GM21786 (cell line): ENCODE results near the gene ALG12.
"Not testable (repeated sequence)": the region's sequence is repeated elsewhere in the genome, so short reads cannot be mapped to it uniquely, and the experiment has no call there.

ENCODE experiments used
- ATAC-seq: cut with Tn5 transposase; IDR thresholded peaks from one replicate; pipeline ENCODE4 v1.9.1; 2021; ENCODE audit not compliant: unreplicated experiment

The ALG12 gene

GRCh38 chr22:49871482-49871881 is 46.8 kb downstream of the ALG12 start:
- ATAC-seq = no peak

- no peak for ATAC-seq
These were observed 48.2 kb downstream of the ALG12 start for GRCh38 chr22:49869845-49870712.

GRCh38 chr22:49869086-49869830 is 49.0 kb downstream of the ALG12 start:
- no peak for ATAC-seq

GRCh38 chr22:49867303-49868265 is 50.7 kb downstream of the ALG12 start:
- ATAC-seq = no peak

- no peak for ATAC-seq
These were observed 51.6 kb downstream of the ALG12 start for GRCh38 chr22:49866646-49867045.

GRCh38 chr22:49866134-49866533 is 52.1 kb downstream of the ALG12 start:
- ATAC-seq = no peak

GRCh38 chr22:49865156-49865555 is 53.1 kb downstream of the ALG12 start:
- ATAC-seq = no peak

- no peak for ATAC-seq
These were observed 54.3 kb downstream of the ALG12 start for GRCh38 chr22:49863931-49864330.

GRCh38 chr22:49862496-49862776 is 55.8 kb downstream of the ALG12 start:
- ATAC-seq = no peak

- no peak for ATAC-seq
These were observed 56.4 kb downstream of the ALG12 start for GRCh38 chr22:49861642-49862495.

- no peak for ATAC-seq
These were observed 59.4 kb downstream of the ALG12 start for GRCh38 chr22:49858827-49859226.

- no peak for ATAC-seq
These were observed 61.2 kb downstream of the ALG12 start for GRCh38 chr22:49856766-49857618.

GRCh38 chr22:49856343-49856742 is 61.9 kb downstream of the ALG12 start:
- no peak for ATAC-seq

GRCh38 chr22:49855251-49855911 is 62.9 kb downstream of the ALG12 start:
- ATAC-seq = no peak

GRCh38 chr22:49853981-49854831 is 64.0 kb downstream of the ALG12 start:
- peak; percentile 13 for ATAC-seq

GRCh38 chr22:49852898-49853894 is 65.0 kb downstream of the ALG12 start, which contains the start of gene ZBED4:
ZBED4 (plus strand) TSS chr22:49853844; CDS start chr22:49883663, 29,819 bp downstream.
- peak; percentile 77 for ATAC-seq

- ATAC-seq = not testable (repeated sequence)
These were observed 65.7 kb downstream of the ALG12 start for GRCh38 chr22:49852568-49852897.
